H9 (cell line): ENCODE data around the gene SLC25A41. TPM values are rescaled to one million over a fixed set of nuclear protein-coding genes. Genes with fewer than 3 reads are reported as not detected.

Experiments
- DNase-seq: peaks from one replicate; pipeline ENCODE4 v3.0.0-alpha.2; 2017
- H2AFZ ChIP-seq: one replicate; pipeline ENCODE4 v1.6.1; 2013; ENCODE audit warnings: mild to moderate bottlenecking, low read length, control low read depth, moderate library complexity
- H2AK5ac ChIP-seq: 2 replicates; pipeline ENCODE4 v1.6.1; 2013; ENCODE audit warnings: low read length, control low read depth, mixed read lengths; ENCODE audit not compliant: insufficient read length
- H2BK120ac ChIP-seq: one replicate; pipeline ENCODE4 v1.6.1; 2013; ENCODE audit warnings: low read depth, mild to moderate bottlenecking, low read length, control low read depth, inconsistent platforms; ENCODE audit not compliant: poor library complexity, severe bottlenecking
- H2BK12ac ChIP-seq: 2 replicates; pipeline ENCODE4 v1.6.1; 2013; ENCODE audit warnings: low read length, control low read depth, mixed read lengths, low read depth; ENCODE audit not compliant: insufficient read length
- H2BK15ac ChIP-seq: 2 replicates; pipeline ENCODE4 v1.6.1; 2013; ENCODE audit warnings: low read depth, low read length, control low read depth
- H2BK20ac ChIP-seq: one replicate; pipeline ENCODE4 v1.6.1; 2013; ENCODE audit warnings: low read depth, mild to moderate bottlenecking, low read length, control low read depth, inconsistent platforms; ENCODE audit not compliant: poor library complexity, severe bottlenecking
- H2BK5ac ChIP-seq: 2 replicates; pipeline ENCODE4 v1.6.1; 2013; ENCODE audit warnings: low read length, control low read depth, mixed read lengths; ENCODE audit not compliant: insufficient read length
- H3K14ac ChIP-seq: 2 replicates; pipeline ENCODE4 v1.6.1; 2013; ENCODE audit warnings: low read length, control low read depth; ENCODE audit not compliant: insufficient read depth
- H3K18ac ChIP-seq: 2 replicates; pipeline ENCODE4 v1.6.1; 2013; ENCODE audit warnings: low read depth, mild to moderate bottlenecking, mixed read lengths, low read length, control low read depth; ENCODE audit not compliant: insufficient read length
- H3K23ac ChIP-seq: 2 replicates; pipeline ENCODE4 v1.6.1; 2013; ENCODE audit warnings: low read length, control low read depth, mixed read lengths, low read depth; ENCODE audit not compliant: insufficient read length
- H3K23me2 ChIP-seq: 2 replicates; pipeline ENCODE4 v1.6.1; 2013; ENCODE audit warnings: low read depth, mild to moderate bottlenecking, mixed read lengths, low read length, control low read depth; ENCODE audit not compliant: insufficient read length, poor library complexity, severe bottlenecking
- H3K27ac ChIP-seq: 2 replicates; pipeline ENCODE4 v1.5.1; 2013; ENCODE audit warnings: low read length, control low read depth, mixed read lengths, low read depth; ENCODE audit not compliant: insufficient read length
- H3K27me3 ChIP-seq: 2 replicates; pipeline ENCODE4 v1.6.1; 2013; ENCODE audit warnings: low read length, control low read depth, inconsistent platforms; ENCODE audit not compliant: insufficient read depth
- H3K4ac ChIP-seq: 2 replicates; pipeline ENCODE4 v1.6.1; 2013; ENCODE audit warnings: low read depth, mild to moderate bottlenecking, control low read depth, inconsistent platforms, low read length, moderate library complexity
- H3K4me1 ChIP-seq: 2 replicates; pipeline ENCODE4 v1.6.1; 2013; ENCODE audit warnings: low read length, control low read depth, inconsistent platforms; ENCODE audit not compliant: insufficient read depth
- H3K4me2 ChIP-seq: 2 replicates; pipeline ENCODE4 v1.6.1; 2013; ENCODE audit warnings: low read length, control low read depth, mixed read lengths; ENCODE audit not compliant: insufficient read length, insufficient read depth
- H3K56ac ChIP-seq: 2 replicates; pipeline ENCODE4 v1.6.1; 2013; ENCODE audit warnings: low read depth, mild to moderate bottlenecking, mixed read lengths, low read length, control low read depth; ENCODE audit not compliant: insufficient read length
- H3K79me1 ChIP-seq: 2 replicates; pipeline ENCODE4 v1.6.1; 2013; ENCODE audit warnings: low read depth, mild to moderate bottlenecking, moderate library complexity, low read length, control low read depth, inconsistent platforms; ENCODE audit not compliant: insufficient read depth, poor library complexity, severe bottlenecking
- H3K79me2 ChIP-seq: 2 replicates; pipeline ENCODE4 v1.6.1; 2013; ENCODE audit warnings: low read length, control low read depth, inconsistent platforms; ENCODE audit not compliant: insufficient read depth
- H3K9ac ChIP-seq: 2 replicates; pipeline ENCODE4 v1.6.1; 2013; ENCODE audit warnings: low read length, control low read depth, mixed read lengths; ENCODE audit not compliant: insufficient read length; ENCODE audit errors: extremely low read depth
- H3K9me3 ChIP-seq: one replicate; pipeline ENCODE4 v1.6.1; 2013; ENCODE audit warnings: low read depth, low read length, inconsistent platforms; ENCODE audit not compliant: control insufficient read depth
- H3T11ph ChIP-seq: one replicate; pipeline ENCODE4 v1.6.1; 2013; ENCODE audit warnings: mild to moderate bottlenecking, low read length, control low read depth, inconsistent platforms
- H4K20me1 ChIP-seq: one replicate; pipeline ENCODE4 v1.6.1; 2013; ENCODE audit not compliant: control insufficient read depth, insufficient read length, insufficient read depth
- H4K5ac ChIP-seq: 2 replicates; pipeline ENCODE4 v1.6.1; 2013; ENCODE audit warnings: low read depth, mild to moderate bottlenecking, mixed read lengths, low read length, control low read depth; ENCODE audit not compliant: insufficient read length
- H4K8ac ChIP-seq: replicated peaks from 2 replicates; pipeline ENCODE4 v1.6.1; 2013; ENCODE audit warnings: low read length, control low read depth, mixed read lengths, low read depth; ENCODE audit not compliant: insufficient read length
- H4K91ac ChIP-seq: 2 replicates; pipeline ENCODE4 v1.6.1; 2013; ENCODE audit warnings: low read depth, mild to moderate bottlenecking, moderate library complexity, mixed read lengths, low read length, control low read depth; ENCODE audit not compliant: insufficient read length
- H3K27ac Mint-ChIP-seq, 3 experiments: 2 replicates in 2 of 3; 3 replicates in 1 of 3; pipeline ENCODE4 v1.8.0; 2020 to 2021; ENCODE audit warnings: mixed read lengths in 3 of 3, mild to moderate bottlenecking in 1 of 3, moderate library complexity in 1 of 3
- H3K27me3 Mint-ChIP-seq: 2 replicates; pipeline ENCODE4 v1.8.0; 2021; ENCODE audit warnings: low read depth, mild to moderate bottlenecking, moderate library complexity, mixed read lengths
- H3K36me3 Mint-ChIP-seq, 3 experiments: 2 replicates in 2 of 3; 3 replicates in 1 of 3; pipeline ENCODE4 v1.8.0; 2020 to 2021; ENCODE audit warnings: low read depth in 3 of 3, mixed read lengths in 3 of 3; ENCODE audit not compliant: insufficient read depth in 1 of 3
- H3K4me1 Mint-ChIP-seq, 2 experiments: 2 replicates each; pipeline ENCODE4 v1.8.0; 2020; ENCODE audit warnings: mixed read lengths in 2 of 2
- H3K4me3 Mint-ChIP-seq, 2 experiments: 2 replicates in 1 of 2; 3 replicates in 1 of 2; pipeline ENCODE4 v1.8.0; 2020 to 2021; ENCODE audit warnings: mild to moderate bottlenecking in 2 of 2, mixed read lengths in 2 of 2, moderate library complexity in 1 of 2
- H3K9me3 Mint-ChIP-seq, 2 experiments: 2 replicates in 1 of 2; 3 replicates in 1 of 2; pipeline ENCODE4 v1.8.0; 2020; ENCODE audit warnings: mild to moderate bottlenecking in 2 of 2, mixed read lengths in 2 of 2, moderate library complexity in 1 of 2
- WGBS: extraction: QIAGEN DNeasy Blood & Tissue Kit; methylation state at CpG from one replicate; pipeline ENCODE4 v1.1.7; 2013; ENCODE audit warnings: missing lambda C conversion rate, low lambda C conversion rate, mixed read lengths; ENCODE audit not compliant: insufficient read length; ENCODE audit errors: extremely low coverage; 5-methylcytosine and 5-hydroxymethylcytosine counted together
- total RNA-seq: library from RNA; stranded (reverse); gene quantifications from 2 replicates; pipeline ENCODE4 v1.2.1, GENCODE V29; 2021
- TF ChIP-seq, protein P1 (sequence below): fragments of 200-600 bp; sonication (generic); conservative IDR thresholded peaks from 3 replicates; pipeline ENCODE4 v1.8.0; 2021; ENCODE audit warnings: antibody characterized with exemption, mild to moderate bottlenecking

SLC25A41 gene
- total RNA-seq, 1 experiment from 2014 or later = 0.20 TPM

DNA sequence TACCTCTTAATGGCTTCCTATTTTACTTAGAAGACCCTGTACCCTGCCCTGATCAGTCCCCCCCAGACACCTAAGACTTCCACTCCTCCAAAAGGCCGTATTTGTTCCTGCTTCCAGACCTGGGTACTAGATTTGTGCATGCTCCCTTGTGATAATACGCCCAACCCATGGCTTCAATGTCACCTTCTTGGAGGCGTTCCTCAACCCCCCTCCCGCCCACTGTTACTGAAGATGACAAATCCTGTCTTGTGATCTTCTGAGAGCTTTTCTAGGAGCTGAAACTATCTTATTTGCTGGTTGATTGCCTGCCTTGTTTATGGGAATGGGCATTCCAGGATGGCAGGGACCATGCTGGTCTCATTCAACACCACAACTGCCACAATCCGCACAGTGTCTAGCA, 16.6 kb upstream of the SLC25A41 start:
- Histone ChIP-seq H3K18ac (no peak overlapping the region), H2AFZ (no peak overlapping the region), H3K14ac (no peak overlapping the region), H2BK15ac (no peak overlapping the region), H3K4ac (no peak overlapping the region), H3K27me3 (no peaks in the 10 kb centered on the region), H4K91ac (no peak overlapping the region), H2BK5ac (no peak overlapping the region), H3K79me2 (no peaks in the 10 kb centered on the region), H3K9ac (no peak overlapping the region), H2AK5ac (no peak overlapping the region), H3K23ac (no peak overlapping the region), H3T11ph (no peak overlapping the region), H2BK12ac (no peak overlapping the region), H3K27ac (no peak overlapping the region), H4K20me1 (no peaks in the 10 kb centered on the region), H3K4me1 (no peaks in the 10 kb centered on the region), H4K5ac (no peak overlapping the region), H3K79me1 (no peaks in the 10 kb centered on the region), H2BK120ac (no peak overlapping the region), H4K8ac (no peak overlapping the region), H3K23me2 (no peaks in the 10 kb centered on the region), H3K9me3 (peaks cover 8% of the 10 kb centered on the region), H2BK20ac (no peak overlapping the region), H3K56ac (no peak overlapping the region), H3K4me2 (no peak overlapping the region)
- DNase-seq = no peak
- Mint-ChIP-seq H3K4me3 (no peak overlapping the region; a peak in 1 of 5 replicates), H3K9me3 (peaks cover 4 to 7% of the 10 kb centered on the region in 2 experiments; a peak in 4 of 5 replicates), H3K27me3 (no peaks in the 10 kb centered on the region), H3K4me1 (no peaks in the 10 kb centered on the region), H3K27ac (no peak overlapping the region), H3K36me3 (peaks cover 33 to 57% (median 48%) of the 10 kb centered on the region in 3 experiments)
- TF ChIP-seq, protein P1, sequence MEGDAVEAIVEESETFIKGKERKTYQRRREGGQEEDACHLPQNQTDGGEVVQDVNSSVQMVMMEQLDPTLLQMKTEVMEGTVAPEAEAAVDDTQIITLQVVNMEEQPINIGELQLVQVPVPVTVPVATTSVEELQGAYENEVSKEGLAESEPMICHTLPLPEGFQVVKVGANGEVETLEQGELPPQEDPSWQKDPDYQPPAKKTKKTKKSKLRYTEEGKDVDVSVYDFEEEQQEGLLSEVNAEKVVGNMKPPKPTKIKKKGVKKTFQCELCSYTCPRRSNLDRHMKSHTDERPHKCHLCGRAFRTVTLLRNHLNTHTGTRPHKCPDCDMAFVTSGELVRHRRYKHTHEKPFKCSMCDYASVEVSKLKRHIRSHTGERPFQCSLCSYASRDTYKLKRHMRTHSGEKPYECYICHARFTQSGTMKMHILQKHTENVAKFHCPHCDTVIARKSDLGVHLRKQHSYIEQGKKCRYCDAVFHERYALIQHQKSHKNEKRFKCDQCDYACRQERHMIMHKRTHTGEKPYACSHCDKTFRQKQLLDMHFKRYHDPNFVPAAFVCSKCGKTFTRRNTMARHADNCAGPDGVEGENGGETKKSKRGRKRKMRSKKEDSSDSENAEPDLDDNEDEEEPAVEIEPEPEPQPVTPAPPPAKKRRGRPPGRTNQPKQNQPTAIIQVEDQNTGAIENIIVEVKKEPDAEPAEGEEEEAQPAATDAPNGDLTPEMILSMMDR = no peak
- WGBS = no CpG with 5 or more reads among the region's 5 CpGs
